ENCODE results near the gene OR10G8.

OR10G8 gene

DNA sequence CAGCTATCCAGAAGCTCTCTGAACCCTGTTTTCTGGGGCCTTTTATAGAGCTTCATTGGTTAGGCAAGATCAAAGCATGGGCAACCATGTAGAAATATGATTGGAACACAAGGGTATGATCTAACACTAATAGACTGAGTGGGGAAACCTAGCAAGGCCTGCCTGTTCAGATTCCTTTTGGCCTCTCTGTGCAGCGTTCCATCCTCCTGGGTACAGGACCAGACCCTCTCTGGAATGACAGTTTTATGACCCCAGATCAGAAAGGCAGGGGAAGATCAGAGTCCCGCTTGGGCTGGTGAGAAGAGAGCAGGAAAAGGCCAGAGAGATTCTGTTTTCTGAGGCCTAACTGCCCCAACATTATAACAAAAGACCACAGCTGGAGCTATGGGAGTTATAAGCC is 52.0 kb downstream of the OR10G8 start:
- DNase-seq, result no peak

- no peak for DNase-seq
Measured at GRCh38 chr11:124079631-124080326, 53.2 kb downstream of the OR10G8 start.
